OCI-LY7 (cell line): ENCODE data around the gene TMEM95. TPM values are rescaled to one million over a fixed set of nuclear protein-coding genes. Genes with fewer than 3 reads are reported as not detected.

Source experiments
- BruUV-seq: library from RNA; stranded (reverse); fragments of 400-500 nt; replicated peaks from 2 replicates; lab custom pipeline; 2021; lab: Mats Ljungman, UMichigan
- CTCF ChIA-PET: fragments of 300-600 bp; sonication (Branson Sonifier 250); formaldehyde crosslinking; loops from one replicate; lab custom pipeline; 2022; ENCODE audit warnings: antibody characterized with exemption; ENCODE audit not compliant: unreplicated experiment; lab: Charles Lee
- POLR2A ChIA-PET: fragments of 300-600 bp; sonication (Branson Sonifier 250); formaldehyde crosslinking; loops from one replicate; lab custom pipeline; 2022; ENCODE audit warnings: antibody characterized with exemption; lab: Charles Lee
- DNase-seq: peaks from one replicate; pipeline ENCODE4 v3.0.0-alpha.2; 2015; ENCODE audit warnings: low spot score
- H2AFZ ChIP-seq: fragments of 200-600 bp; sonication (generic), shearing (Covaris generic); 2 replicates; pipeline ENCODE4 v1.6.1; 2014; ENCODE audit warnings: mild to moderate bottlenecking, antibody characterized with exemption, low read length, moderate library complexity
- H3K27ac ChIP-seq: fragments of 200-600 bp; sonication (generic); 2 replicates; pipeline ENCODE4 v1.5.1; 2014; ENCODE audit warnings: mixed run types, low read depth, mild to moderate bottlenecking, moderate library complexity, low read length, inconsistent platforms; ENCODE audit not compliant: poor library complexity, severe bottlenecking
- H3K36me3 ChIP-seq: fragments of 200-600 bp; sonication (generic); 2 replicates; pipeline ENCODE4 v1.6.1; 2014; ENCODE audit warnings: mild to moderate bottlenecking, antibody characterized with exemption, low read length, moderate library complexity, mixed read lengths; ENCODE audit not compliant: insufficient read depth
- H3K4me1 ChIP-seq: fragments of 200-600 bp; sonication (generic); 2 replicates; pipeline ENCODE4 v1.5.1; 2014; ENCODE audit warnings: mild to moderate bottlenecking, low read length; ENCODE audit not compliant: insufficient read depth, poor library complexity, severe bottlenecking
- H3K4me2 ChIP-seq: fragments of 200-600 bp; sonication (generic); 2 replicates; pipeline ENCODE4 v1.6.1; 2014; ENCODE audit warnings: mild to moderate bottlenecking, low read length
- H3K4me3 ChIP-seq: fragments of 200-600 bp; sonication (generic); 2 replicates; pipeline ENCODE4 v1.5.1; 2014; ENCODE audit warnings: mild to moderate bottlenecking, low read depth, low read length; ENCODE audit not compliant: poor library complexity, severe bottlenecking
- H3K79me2 ChIP-seq: fragments of 200-600 bp; sonication (generic); 2 replicates; pipeline ENCODE4 v1.6.1; 2016; ENCODE audit warnings: low read depth, mild to moderate bottlenecking, low read length, moderate library complexity, mixed read lengths; ENCODE audit not compliant: insufficient read depth
- H3K9me2 ChIP-seq: fragments of 200-600 bp; sonication (generic); 2 replicates; pipeline ENCODE4 v1.6.1; 2016; ENCODE audit warnings: mild to moderate bottlenecking, low read length, mixed read lengths; ENCODE audit not compliant: insufficient read depth
- H3K9me3 ChIP-seq: fragments of 200-600 bp; sonication (generic); 2 replicates; pipeline ENCODE4 v1.6.1; 2014; ENCODE audit warnings: mild to moderate bottlenecking, mixed run types, low read length, mixed read lengths
- H4K20me1 ChIP-seq: fragments of 200-600 bp; sonication (generic); 2 replicates; pipeline ENCODE4 v1.6.1; 2014; ENCODE audit warnings: mild to moderate bottlenecking, antibody characterized with exemption, low read length, moderate library complexity, mixed read lengths; ENCODE audit not compliant: insufficient read depth
- EZH2phosphoT487 ChIP-seq: fragments of 200-600 bp; sonication (generic); IDR thresholded peaks from 2 replicates; pipeline ENCODE4 v1.6.1; 2018; ENCODE audit warnings: low read depth, borderline replicate concordance, mild to moderate bottlenecking, mixed run types, antibody characterized with exemption, low read length, moderate library complexity, mixed read lengths
- intact Hi-C: fragments of 100-400 bp; cut with micrococcal nuclease; formaldehyde crosslinking; loops from one replicate; pipeline ENCODE4 v1.10.0; 2022; ENCODE audit not compliant: unreplicated experiment
- total RNA-seq, 2 experiments: library from RNA; depleted of rRNA in 1 of 2; stranded (reverse); fragments of >200 nt in 1 of 2; shearing (Covaris generic) in 1 of 2; gene quantifications; 2 replicates each; pipeline ENCODE4 v1.2.3, GENCODE V29; 2014 to 2022
- TF ChIP-seq, protein P1 (sequence below): fragments of 200-600 bp; sonication (generic); conservative IDR thresholded peaks from 2 replicates; pipeline ENCODE4 v1.5.1; 2014; ENCODE audit warnings: mild to moderate bottlenecking, antibody characterized with exemption, low read length, moderate library complexity, mixed read lengths

TMEM95 gene
- total RNA-seq, 2 experiments from 2014 or later = not detected

- no peak for TF ChIP-seq EZH2phosphoT487
- TF ChIP-seq, protein P1, sequence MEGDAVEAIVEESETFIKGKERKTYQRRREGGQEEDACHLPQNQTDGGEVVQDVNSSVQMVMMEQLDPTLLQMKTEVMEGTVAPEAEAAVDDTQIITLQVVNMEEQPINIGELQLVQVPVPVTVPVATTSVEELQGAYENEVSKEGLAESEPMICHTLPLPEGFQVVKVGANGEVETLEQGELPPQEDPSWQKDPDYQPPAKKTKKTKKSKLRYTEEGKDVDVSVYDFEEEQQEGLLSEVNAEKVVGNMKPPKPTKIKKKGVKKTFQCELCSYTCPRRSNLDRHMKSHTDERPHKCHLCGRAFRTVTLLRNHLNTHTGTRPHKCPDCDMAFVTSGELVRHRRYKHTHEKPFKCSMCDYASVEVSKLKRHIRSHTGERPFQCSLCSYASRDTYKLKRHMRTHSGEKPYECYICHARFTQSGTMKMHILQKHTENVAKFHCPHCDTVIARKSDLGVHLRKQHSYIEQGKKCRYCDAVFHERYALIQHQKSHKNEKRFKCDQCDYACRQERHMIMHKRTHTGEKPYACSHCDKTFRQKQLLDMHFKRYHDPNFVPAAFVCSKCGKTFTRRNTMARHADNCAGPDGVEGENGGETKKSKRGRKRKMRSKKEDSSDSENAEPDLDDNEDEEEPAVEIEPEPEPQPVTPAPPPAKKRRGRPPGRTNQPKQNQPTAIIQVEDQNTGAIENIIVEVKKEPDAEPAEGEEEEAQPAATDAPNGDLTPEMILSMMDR = no peak
- Histone ChIP-seq H3K4me2 (no peak overlapping the region), H3K9me3 (0 out of 2 replicates have a peak, but pooled peaks cover 6% of the 10 kb centered on the region), H4K20me1 (no peaks in the 10 kb centered on the region), H3K79me2 (no peaks in the 10 kb centered on the region), H3K36me3 (no peaks in the 10 kb centered on the region), H3K4me3 (no peak overlapping the region), H2AFZ (no peak overlapping the region), H3K27ac (no peak overlapping the region), H3K4me1 (peaks cover 11% of the 10 kb centered on the region), H3K9me2 (no peaks in the 10 kb centered on the region)
- CTCF ChIA-PET = no interaction called here
- BruUV-seq = no TSS peak
- DNase-seq = no peak
- intact Hi-C loops = no loop called here
- POLR2A ChIA-PET = interaction anchor here (0.7 kb wide), 1 partner anchor 92 kb away, joined by 3 read pairs; no protein-coding TSS in a partner anchor
Observed at GRCh38 chr17:7382901-7383300, 27.9 kb downstream of the TMEM95 start.

DNA sequence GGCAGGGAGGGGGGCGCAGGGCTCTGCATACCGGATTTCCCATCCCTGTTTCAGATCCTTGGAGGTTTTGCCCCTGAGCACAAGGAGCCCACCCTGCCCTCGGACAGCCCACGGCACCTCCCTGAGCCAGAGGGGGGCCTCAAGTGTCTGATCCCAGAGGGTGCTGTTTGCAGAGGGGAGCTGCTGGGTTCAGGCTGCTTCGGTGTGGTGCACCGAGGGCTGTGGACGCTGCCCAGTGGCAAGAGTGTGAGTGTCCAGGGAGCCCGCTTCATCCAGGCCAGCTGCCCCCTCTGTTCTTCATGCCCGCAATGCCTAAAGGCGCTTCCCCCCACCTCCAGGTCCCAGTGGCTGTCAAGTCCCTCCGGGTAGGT is 28.4 kb downstream of the TMEM95 start:
- Histone ChIP-seq H3K9me2 (no peaks in the 10 kb centered on the region), H4K20me1 (no peaks in the 10 kb centered on the region), H3K36me3 (no peaks in the 10 kb centered on the region), H3K4me2 (peak overlapping the region; percentile 72), H3K27ac (no peak overlapping the region), H2AFZ (no peak overlapping the region), H3K9me3 (0 out of 2 replicates have a peak, but pooled peaks cover 6% of the 10 kb centered on the region), H3K4me3 (peak overlapping the region; percentile 64), H3K4me1 (peaks cover 11% of the 10 kb centered on the region), H3K79me2 (no peaks in the 10 kb centered on the region)
- no peak for TF ChIP-seq EZH2phosphoT487
- TF ChIP-seq, protein P1 = no peak
- ChIA-PET CTCF (no interaction called here), POLR2A (no interaction called here)
- DNase-seq = no peak
- intact Hi-C loops = no loop called here
- no TSS peak for BruUV-seq

DNA sequence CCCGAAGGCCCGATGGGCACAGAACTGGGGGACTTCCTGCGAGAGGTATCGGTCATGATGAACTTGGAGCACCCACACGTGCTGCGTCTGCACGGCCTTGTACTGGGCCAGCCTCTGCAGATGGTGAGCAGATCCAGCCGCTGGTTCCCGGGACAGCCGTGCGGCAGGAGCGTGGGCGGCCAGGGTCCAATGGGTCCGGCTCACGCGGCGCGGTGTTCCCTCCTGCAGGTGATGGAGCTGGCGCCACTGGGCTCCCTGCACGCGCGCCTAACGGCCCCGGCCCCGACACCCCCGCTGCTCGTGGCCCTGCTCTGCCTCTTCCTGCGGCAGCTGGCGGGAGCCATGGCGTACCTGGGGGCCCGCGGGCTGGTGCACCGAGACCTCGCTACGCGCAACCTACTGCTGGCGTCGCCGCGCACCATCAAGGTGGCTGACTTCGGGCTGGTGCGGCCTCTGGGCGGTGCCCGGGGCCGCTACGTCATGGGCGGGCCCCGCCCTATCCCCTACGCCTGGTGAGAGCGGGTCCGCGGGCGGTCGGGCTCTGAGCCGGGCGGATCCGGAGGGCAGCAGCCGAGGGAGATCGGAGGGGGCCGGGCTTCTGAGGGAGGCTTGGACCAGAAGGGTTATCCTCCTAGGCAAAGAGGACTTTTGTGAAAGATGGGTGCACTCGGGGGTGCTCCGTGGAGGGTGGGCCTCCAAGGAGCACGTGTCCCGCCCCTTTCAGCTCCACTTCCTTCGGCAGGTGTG is 29.0 kb downstream of the TMEM95 start:
- Histone ChIP-seq H3K4me3 (peak overlapping the region; percentile 64), H2AFZ (peak overlapping the region; percentile 61; the same call in 1 of the 2 replicates), H3K9me2 (no peaks in the 10 kb centered on the region), H4K20me1 (no peaks in the 10 kb centered on the region), H3K27ac (no peak overlapping the region), H3K9me3 (0 out of 2 replicates have a peak, but pooled peaks cover 6% of the 10 kb centered on the region), H3K4me1 (peaks cover 11% of the 10 kb centered on the region), H3K79me2 (no peaks in the 10 kb centered on the region), H3K36me3 (no peaks in the 10 kb centered on the region), H3K4me2 (peak overlapping the region; percentile 72)
- CTCF ChIA-PET = no interaction called here
- POLR2A ChIA-PET = interaction anchor here (0.6 to 1.0 kb wide), 3 partner anchors 10 to 54 kb away, joined by 3 read pairs; partner anchors contain the start of gene PLSCR3
- BruUV-seq = no TSS peak
- intact Hi-C loops = loop anchor here (2.0 kb wide), 1 partner anchor 23 kb away; no protein-coding TSS in a partner anchor
- DNase-seq = peak; percentile 72
- TF ChIP-seq, protein P1 = no peak
- no peak for TF ChIP-seq EZH2phosphoT487
